Muscle of back (tissue), 11 donors: ENCODE results near the gene MYO1E. TPM values are rescaled to one million over a fixed set of nuclear protein-coding genes. Genes with fewer than 3 reads are reported as not detected.

Experiments used
- DNase-seq, 3 donors: peaks; one replicate each; pipeline versions ENCODE4 v3.0.0 to v3.0.0-alpha.2; 2013
- polyA plus RNA-seq, 10 donors: library from polyadenylated mRNA; unstranded; fragments of 120-200 nt; gene quantifications; one replicate each; pipeline ENCODE4 v1.2.1, GENCODE V29; 2013; ENCODE audit not compliant: insufficient read length in 10 of 10

MYO1E gene
- polyA plus RNA-seq, 10 donors: 30.4 to 45.6 (median 41.7) TPM

DNA sequence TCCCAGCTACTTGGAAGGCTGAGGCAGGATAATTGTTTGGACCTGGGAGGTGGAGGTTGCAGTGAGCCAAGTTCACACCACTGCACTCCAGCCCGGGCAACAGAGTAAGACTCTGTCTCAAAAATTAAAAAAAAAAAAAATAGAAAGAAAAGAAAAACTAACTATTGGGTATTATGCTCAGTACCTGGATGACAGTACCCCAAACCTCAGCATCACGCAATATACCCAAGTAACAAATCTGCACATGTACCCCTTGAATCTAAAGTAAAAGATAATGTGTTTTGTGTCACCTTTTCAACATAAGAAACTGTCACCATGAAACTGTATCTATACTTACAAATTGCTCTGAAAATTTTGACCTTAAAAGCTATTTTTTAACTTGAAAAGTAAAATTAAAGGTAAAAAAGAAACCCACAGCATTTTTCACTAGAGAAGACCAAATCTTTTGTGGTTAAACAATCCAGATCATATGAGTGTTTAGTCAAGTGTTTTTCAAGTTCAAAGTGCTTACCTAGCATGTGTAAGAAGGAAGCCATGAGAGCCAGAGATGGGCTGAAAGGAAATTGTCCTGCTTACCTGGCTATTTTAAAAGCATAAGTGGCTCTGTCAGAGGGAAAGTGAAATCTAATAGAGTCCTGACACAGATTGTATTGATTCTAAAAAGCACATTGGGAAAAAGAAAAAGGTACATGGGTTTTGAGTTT, 50.5 kb downstream of the MYO1E start:
- no peak for DNase-seq

DNA sequence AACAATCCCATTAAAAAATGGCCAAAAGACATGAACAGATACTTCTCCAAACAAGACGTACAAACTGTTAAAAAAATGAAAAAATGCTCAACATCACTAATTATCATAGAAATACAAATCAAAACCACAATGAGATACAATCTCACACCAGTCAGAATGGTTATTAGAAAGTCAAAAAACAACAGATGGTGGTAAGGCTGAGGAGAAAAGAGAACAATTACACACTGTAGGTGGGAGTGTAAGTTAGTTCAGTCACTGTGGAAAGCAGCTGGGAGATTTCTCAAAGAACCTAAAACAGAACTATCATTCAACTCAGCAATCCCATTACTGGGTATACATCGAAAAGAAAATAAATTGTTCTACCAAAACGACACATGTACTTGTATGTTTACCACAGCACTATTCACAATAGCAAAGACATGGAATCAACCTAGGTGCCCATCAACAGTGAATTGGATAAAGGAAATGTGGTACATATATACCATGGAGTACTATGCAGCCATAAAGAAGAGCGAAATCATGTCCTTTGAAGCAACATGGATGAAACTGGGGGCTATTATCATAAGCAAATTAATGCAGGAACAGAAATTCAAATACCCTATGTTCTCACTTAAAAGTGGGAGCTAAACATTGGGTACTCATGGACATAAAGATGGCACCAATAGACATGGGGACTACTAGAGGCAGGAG, 51.5 kb downstream of the MYO1E start:
- DNase-seq: no peak

DNA sequence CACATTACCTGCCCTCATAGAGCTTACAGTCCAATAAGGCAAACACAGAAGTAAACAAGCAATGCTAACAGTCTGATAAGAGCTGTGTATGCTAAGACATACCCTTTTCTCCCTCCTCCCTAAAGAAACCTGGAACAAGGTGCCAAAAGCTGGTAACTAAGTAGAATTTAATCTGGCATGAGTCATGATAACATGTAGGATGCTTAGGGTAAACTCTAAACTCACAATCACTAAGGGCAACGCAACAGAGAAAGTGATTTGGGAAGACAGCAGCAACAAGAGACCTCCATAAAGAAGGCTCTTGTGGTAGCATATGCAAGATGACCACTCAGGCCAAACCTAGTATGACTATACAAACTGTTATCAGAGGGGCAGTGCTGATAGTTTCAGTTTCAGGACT, 55.5 kb downstream of the MYO1E start:
- no peak for DNase-seq

DNA sequence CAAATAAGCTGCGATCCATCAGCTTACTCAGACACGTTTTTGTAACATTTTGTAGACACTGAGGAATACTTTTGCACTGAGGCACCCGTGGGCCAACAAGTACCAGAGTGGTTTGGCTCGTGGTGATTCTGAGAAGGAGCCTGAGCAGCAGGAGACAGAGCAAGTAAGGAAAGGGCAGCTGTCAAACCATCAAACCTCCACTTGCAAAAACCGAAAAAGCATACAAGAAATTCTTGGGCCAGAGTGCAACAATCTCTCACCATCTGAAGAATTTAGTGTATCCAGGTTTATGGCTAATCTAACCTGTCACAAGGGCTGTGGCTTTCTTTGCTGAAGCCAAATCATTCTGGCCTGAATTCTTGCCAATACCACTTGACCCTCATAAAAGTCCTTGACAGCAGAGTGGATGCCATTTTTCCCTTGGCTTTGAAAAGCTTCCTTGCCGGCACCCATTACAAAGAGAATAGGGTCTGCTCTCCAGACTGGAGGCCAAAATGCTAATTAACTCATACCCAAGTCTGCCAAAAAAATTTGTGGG, 56.7 kb downstream of the MYO1E start:
- DNase-seq: no peak

DNA sequence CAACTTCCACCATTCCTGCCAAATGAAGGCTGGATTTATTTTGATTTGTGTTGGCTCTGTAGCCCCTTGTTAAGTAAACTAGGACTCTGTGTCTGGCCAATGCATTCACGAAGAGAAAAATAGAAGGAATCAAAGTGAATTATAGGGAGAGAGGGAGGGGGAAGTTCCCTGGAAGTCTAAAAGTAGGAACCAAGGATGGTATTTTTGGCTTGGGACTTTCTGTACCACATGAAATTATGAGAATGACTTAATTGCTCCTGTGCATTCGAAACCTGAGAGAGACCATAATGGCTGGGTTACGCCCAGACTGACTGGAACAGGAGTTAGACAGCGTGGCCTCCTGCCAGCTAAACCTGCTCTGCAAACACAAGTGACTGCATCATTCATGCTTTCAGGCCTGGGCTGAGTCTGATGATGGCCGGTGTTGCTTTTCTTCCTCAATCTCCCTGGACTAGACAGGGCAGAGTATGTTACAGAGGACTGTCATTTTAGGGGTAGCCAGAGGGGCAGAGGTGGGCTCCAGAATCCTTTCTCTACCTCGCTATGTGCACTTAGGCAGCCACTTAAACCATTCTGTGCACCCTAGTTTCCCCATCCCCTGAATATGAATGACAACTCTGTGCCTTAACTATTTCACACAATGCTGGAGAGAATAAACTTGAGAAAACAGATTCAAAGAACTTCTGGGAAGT, 58.9 kb downstream of the MYO1E start:
- DNase-seq: peak in 2 of 3 donors; percentile 56 to 65

DNA sequence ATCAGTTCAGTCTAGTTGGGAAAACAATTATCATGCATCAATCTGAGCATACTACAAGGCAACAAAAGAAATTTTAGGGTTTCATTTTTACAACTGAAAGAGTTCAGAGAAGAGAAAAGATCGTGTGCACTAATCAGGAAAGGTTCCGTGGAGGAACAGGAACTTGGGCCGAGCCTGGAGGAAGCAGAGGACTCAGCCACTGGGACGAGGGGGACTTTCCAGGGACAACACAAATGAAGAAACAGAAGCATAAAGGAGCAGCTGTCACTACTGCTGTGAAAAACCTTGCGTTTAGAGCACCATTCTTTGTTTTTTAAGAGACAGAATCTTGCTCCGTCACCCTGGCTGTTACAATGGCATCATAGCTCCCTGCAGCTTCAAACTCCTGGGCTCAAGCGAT, 60.5 kb downstream of the MYO1E start:
- no peak for DNase-seq

DNA sequence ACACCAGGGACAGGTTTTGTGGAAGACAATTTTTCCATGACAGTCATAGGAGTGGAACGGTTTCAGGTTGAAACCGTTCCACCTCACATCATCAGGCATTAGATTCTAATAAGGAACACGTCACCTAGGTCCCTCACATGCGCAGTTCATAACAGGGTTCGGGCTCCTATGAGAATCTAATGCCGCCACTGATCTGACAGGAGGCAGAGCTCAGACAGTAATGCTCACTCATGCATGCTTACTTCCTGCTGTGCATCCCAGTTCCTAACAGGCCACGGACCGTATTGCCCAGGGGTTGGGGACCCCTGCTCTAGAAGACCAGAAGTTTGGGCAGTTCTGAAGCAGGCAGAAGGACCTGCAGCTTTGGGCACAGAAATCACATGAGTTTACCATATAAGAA, 61.5 kb downstream of the MYO1E start:
- no peak for DNase-seq

DNA sequence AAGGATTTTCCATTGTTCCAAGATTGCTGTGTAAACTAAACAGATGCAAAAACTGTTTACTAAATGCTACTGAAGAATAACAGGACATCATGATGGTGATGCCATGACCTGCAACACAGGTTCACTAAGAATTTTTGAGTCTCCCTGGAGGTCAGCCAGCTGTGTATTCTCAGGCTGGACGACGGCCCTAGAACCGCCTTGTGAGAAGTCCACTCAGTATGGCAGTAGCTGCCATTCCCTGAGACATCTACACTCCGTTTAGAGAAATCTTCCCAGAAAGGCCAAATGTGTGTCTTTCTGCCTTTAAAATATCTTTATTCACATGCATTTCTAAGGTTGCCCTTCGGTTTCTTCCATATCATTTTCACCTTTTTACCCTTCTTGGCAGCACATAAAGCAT, 63.3 kb downstream of the MYO1E start:
- DNase-seq: no peak

DNA sequence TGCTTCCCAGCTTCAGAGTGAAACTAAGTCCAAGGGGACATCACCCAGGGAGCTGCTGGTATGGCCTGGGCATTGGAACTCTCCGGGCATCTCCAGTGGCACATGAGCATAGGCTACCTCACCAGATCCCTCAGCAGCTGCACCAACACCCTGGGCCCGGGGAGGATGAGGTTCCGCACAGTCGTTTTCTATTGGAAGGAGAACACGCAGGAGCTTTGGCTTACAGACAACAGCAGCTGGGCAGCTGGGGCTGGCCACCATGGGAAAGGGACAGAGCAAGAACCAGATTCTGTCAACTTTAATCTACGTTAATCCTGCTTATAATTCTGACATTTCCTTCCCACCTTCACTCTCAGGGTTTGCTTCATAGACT, 65.5 kb downstream of the MYO1E start:
- DNase-seq: peak in 2 of 3 donors; percentile 27 to 61

DNA sequence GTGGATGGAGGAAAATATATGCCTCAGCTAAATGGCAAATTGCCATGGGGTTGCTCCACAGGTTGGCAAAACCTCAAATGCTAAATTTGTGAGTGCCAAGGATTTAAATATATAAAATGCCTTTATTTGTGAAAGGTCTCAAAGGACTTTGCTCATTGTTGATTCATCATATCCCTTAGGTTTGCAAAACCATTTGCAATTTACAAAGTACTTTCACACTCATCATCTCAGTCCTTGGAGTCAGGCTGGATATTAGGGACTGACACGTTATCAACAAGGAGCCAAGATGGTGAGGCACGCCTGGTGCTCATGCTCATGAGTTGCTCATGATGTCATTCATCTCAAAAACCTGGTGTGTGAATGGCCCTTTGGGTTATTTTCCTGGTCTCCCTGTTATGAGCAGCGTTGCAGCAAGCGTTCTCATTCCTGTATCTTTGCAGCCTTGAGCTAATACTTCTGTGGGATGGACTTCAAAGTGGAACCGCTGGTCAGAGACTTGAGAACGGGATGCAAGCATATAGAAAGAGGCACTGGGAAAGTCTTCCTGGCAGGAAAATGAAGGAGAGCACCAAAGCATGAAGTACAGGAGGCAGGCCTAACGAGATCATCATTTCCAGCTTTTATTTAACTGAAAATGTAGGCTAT, 66.0 kb downstream of the MYO1E start:
- peak in 2 of 3 donors; percentile 25 to 74 for DNase-seq

DNA sequence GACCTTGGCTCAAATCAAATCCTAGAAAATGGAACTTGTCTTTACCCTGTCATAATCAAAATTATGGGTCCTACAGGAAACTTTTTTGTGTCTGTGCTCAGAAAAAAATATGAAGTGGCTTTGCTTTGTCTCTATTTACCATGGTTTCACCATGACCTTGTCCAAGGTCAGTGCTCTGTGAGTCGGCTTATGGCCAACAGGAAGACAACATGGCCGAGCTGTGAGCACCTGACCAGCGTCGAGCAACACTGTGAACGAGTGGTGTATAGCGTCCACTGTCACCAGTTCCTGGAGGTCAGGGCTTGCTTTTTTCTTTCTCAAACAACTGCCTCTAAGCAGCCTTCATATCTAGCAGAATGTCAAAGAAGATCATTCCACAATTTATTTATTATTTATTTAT, 67.9 kb downstream of the MYO1E start:
- DNase-seq: no peak

DNA sequence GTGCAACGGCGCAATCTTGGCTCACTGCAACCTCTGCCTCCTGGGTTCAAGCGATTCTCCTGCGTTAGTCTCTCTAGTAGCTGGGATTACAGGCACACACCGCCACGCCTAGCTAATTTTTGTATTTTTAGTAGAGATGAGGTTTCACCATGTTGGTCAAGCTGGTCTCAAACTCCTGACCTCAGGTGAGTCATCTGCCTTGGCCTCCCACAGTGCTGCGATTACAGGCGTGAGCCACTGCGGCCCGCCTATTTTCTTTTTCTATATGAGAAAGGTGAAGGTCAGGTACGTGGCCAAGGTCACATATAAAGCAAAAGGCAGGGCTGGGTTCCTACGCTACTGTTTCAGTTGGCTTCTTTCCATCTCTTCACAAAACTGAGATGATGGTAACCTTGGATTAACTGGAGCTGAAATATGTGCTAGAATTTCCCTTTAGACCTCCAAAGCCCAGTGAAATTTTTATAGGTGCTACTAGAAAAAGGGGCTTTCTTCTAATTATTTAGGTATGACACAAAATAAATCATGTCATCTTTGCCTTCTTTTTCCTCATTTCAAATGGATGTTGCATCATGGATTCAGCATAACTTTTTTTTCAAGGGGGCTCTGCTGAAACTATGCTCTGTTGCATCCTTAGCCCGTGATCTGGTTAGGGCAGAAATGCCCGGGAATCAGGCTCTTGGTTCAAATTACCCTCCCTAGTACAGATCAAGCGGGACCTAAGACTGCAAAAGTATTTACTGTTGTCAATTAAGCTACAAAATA, 68.5 kb downstream of the MYO1E start:
- no peak for DNase-seq

DNA sequence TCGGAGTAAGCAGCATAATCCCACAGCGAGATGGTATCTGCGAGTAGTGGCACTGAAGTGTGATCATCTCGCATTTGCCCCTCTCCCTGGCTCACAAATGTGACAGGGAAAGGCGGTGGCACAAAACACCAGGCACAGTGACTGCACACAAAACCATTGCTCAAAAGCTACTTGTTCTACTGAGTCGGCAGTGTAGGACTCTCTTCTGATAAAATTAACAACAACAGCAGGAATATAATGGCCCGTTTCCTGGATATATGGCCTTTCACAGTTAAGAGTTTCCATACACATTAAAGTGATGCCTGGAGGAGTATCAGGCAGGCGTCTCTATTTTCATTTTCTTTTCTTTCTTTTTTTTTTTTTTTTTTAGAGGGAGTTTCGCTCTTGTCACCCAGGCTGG, 69.0 kb downstream of the MYO1E start:
- no peak for DNase-seq

DNA sequence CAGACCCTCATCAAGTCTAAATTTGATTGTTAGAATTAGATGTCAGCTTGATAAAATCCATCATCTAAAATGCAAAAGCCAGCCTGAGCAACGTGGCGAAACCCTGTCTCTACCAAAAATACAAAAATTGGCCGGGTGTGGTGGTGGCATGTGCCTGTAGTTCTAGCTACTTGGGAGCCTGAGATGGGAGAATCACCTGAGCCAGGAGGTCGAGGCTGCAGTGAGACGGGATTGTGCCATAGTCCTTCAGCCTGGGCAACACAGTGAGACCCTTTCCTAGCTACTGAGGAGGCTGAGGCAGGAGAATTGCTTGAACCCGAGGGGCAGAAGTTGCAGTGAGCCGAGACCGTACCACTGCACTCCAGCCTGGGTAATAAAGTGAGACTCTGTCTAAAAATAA, 69.5 kb downstream of the MYO1E start:
- DNase-seq: no peak

DNA sequence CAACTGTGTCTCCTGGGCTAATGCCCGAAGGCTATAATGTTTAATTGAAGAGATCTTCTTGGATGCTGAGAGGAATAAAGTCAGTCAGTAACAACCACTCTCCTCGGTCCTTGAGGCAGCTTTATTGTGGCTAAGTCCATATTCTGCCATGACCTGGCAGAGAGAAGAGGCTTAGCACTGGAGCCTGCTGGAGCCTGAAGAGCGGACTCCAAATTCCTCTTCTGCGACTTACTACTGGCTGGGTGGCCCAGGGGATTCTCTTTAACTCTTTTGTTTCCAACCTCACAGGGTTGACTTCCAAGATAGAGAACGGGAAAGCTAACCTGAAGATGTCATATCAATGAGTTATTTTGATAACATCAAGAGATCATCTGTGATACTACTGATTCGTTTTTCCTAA, 71.1 kb downstream of the MYO1E start:
- no peak for DNase-seq

DNA sequence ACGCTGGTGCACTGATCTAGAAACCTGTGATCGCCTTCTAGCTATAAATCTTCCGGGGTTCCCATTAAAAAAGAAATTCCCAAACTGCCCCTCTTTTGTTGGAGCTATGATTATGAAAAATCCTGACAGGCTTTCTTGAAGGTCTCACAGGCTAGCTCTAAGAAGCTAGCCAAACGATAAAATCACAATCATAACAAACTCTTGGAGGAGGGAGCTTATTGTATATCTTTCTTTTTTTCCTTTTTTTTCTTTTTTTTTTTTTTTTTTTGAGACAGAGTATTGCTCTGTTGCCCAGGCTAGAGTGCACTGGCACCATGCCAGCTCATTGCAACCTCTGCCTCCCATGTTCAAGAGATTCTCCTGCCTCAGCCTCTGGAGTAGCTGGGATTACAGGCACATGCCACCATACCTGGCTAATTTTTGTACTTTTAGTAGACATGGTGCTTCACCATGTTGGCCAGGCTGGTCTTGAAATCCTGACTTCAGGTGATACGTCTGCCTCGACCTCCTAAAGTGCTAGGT, 72.0 kb downstream of the MYO1E start:
- no peak for DNase-seq

DNA sequence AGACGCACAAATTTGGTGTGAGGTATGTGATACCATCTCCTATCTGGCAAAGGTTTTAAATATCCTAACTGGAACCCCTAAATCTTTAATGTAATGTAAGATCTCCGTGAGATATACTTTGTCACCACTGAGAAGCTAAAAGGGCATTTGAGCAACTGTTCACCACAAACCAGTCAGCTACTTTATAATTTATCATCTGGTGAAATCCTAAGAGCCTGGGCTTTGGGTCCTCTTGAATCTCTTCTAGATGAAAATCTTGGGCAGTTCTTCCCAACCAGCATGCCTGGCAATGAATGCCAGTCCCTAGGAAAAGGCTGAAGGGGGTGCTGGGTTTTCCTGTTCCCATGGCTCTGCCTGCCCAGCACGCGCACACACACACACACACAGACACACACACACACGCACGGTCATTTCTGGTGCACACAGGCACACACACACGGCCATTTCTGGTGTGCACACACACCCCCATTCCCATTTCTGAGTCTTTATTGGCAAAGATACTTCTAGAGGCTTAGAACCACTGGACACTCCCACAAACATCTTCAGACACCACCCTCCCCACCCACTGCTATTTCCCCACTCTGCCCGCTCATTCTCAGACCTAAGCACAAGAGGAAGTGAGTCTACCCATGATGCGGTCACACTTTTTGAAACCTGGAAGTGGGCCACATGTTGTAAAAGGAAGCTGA, 72.6 kb downstream of the MYO1E start:
- DNase-seq: peak; percentile 56 to 89 (median 78)

DNA sequence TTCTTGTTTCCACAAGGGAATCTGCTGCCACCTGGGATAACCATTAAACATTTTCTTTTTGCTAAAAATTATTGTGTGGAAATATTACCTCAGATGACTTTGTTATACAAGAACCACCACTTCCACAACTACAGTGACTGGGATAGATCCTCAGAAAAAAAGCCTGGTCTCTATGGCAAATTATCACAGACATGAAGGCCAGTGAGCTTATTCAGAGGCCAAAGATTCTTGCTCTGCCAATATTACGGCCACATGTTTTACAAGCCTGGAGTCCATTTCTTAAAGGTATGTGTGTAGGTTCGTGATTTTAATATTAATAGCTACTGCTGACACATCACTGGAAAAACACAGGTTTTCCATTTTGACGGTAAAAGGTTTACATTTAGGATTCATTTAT, 73.8 kb downstream of the MYO1E start:
- DNase-seq: no peak

DNA sequence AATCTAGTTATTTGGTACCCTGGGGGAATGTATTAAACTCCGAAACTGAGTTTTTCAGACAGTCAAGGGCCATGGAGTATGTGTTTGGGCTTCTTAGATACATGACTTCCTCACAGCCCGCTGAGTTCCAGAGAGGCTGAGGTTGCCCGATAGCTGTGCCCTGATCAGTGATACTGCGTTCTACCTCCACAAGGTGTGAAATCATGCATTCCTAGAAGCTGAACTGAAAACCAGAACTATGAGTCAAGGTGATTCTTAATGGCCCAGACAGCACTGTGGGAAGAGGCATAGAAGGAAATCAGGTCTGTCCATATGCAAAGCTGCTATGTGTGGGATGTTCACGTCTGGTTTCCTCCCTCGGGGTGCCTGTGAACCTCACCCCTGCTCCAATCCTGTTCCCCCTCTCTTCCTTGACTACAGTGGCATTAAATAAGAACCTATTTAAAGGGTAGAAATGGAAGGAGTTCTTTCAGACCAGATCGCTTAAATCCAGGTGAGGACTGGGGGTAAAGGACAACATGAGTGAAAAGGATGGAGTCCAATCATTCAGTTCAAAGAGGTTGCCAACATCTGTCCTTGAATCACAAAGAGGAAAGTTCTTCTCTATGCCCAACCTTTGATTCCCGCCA, 74.3 kb downstream of the MYO1E start:
- no peak for DNase-seq

DNA sequence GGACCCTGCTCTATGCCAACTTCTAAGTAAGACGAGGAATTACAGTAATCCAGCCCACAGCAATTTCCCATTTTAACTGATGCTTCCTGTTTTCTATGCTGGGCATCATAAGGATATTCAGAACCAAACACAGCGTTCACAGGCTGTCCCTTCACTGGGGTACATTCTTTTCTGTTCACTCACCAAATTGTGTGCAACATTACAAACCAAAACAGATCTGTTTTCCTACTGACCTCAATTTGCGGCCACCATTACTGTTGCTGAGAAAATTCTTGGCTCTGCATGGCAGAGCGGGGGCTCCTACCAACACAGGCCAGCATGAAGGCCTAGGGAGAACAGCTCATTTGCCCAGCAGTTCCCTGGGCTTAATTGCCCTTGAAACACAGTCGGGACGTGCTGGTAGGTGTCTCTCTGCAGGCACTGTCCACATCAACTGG, 76.5 kb downstream of the MYO1E start:
- peak in 1 of 3 donors; percentile 73 for DNase-seq
